ENCODE data around the gene PDSS2.
"Not testable (repeated sequence)": the region's sequence is repeated elsewhere in the genome, so short reads cannot be mapped to it uniquely, and the experiment has no call there.

The PDSS2 gene

GRCh38 chr6:107323133-107323785, 136.1 kb downstream of the PDSS2 start:
- no peaks in the 10 kb centered on the region for H3K27me3 ChIP-seq (ENCODE audit: control insufficient read depth, insufficient read depth, low read length)
- no peaks in the 10 kb centered on the region for H3K9me3 ChIP-seq (ENCODE audit: control insufficient read depth, low read length)
- no peaks in the 10 kb centered on the region for H3K4me1 ChIP-seq (ENCODE audit: control insufficient read depth, insufficient read depth, low read length)
- H3K4me3 ChIP-seq (ENCODE audit: low read length), result no peak overlapping the region
- no peak overlapping the region for H3K9ac ChIP-seq (ENCODE audit: low read length)
- H3K36me3 ChIP-seq (ENCODE audit: control insufficient read depth, insufficient read depth, low read length), result no peaks in the 10 kb centered on the region

GRCh38 chr6:107321793-107322192, 137.6 kb downstream of the PDSS2 start:
- Histone ChIP-seq H3K4me1 (ENCODE audit: control insufficient read depth, insufficient read depth, low read length) (no peaks in the 10 kb centered on the region), H3K4me3 (ENCODE audit: low read length) (no peak overlapping the region), H3K27me3 (ENCODE audit: control insufficient read depth, insufficient read depth, low read length) (no peaks in the 10 kb centered on the region), H3K9me3 (ENCODE audit: control insufficient read depth, low read length) (no peaks in the 10 kb centered on the region), H3K9ac (ENCODE audit: low read length) (no peak overlapping the region), H3K36me3 (ENCODE audit: control insufficient read depth, insufficient read depth, low read length) (no peaks in the 10 kb centered on the region)

GRCh38 chr6:107319906-107320530, 139.3 kb downstream of the PDSS2 start:
- no peak overlapping the region for H3K4me3 ChIP-seq (ENCODE audit: low read length)
- H3K9ac ChIP-seq (ENCODE audit: low read length), result no peak overlapping the region
- H3K36me3 ChIP-seq (ENCODE audit: control insufficient read depth, insufficient read depth, low read length), result no peaks in the 10 kb centered on the region
- no peaks in the 10 kb centered on the region for H3K4me1 ChIP-seq (ENCODE audit: control insufficient read depth, insufficient read depth, low read length)
- H3K27me3 ChIP-seq (ENCODE audit: control insufficient read depth, insufficient read depth, low read length), result no peaks in the 10 kb centered on the region
- no peaks in the 10 kb centered on the region for H3K9me3 ChIP-seq (ENCODE audit: control insufficient read depth, low read length)

- H3K4me1 ChIP-seq (ENCODE audit: control insufficient read depth, insufficient read depth, low read length), result no peaks in the 10 kb centered on the region
These were observed 141.1 kb downstream of the PDSS2 start for GRCh38 chr6:107318100-107318736.

GRCh38 chr6:107315114-107315513, 144.2 kb downstream of the PDSS2 start:
- no peaks in the 10 kb centered on the region for H3K27me3 ChIP-seq (ENCODE audit: control insufficient read depth, insufficient read depth, low read length)
- H3K9me3 ChIP-seq (ENCODE audit: control insufficient read depth, low read length), result no peaks in the 10 kb centered on the region
- no peak overlapping the region for H3K9ac ChIP-seq (ENCODE audit: low read length)
- H3K4me1 ChIP-seq (ENCODE audit: control insufficient read depth, insufficient read depth, low read length), result peaks cover 6% of the 10 kb centered on the region
- no peaks in the 10 kb centered on the region for H3K36me3 ChIP-seq (ENCODE audit: control insufficient read depth, insufficient read depth, low read length)
- H3K4me3 ChIP-seq (ENCODE audit: low read length), result no peak overlapping the region

More at GRCh38 chr6:107318100-107318736, 141.1 kb downstream of the PDSS2 start:
- Histone ChIP-seq H3K9me3 (ENCODE audit: control insufficient read depth, low read length) (no peaks in the 10 kb centered on the region), H3K27me3 (ENCODE audit: control insufficient read depth, insufficient read depth, low read length) (no peaks in the 10 kb centered on the region), H3K4me3 (ENCODE audit: low read length) (no peak overlapping the region), H3K36me3 (ENCODE audit: control insufficient read depth, insufficient read depth, low read length) (no peaks in the 10 kb centered on the region), H3K9ac (ENCODE audit: low read length) (no peak overlapping the region)

- H3K27me3 ChIP-seq (ENCODE audit: control insufficient read depth, insufficient read depth, low read length), result no peaks in the 10 kb centered on the region
- H3K36me3 ChIP-seq (ENCODE audit: control insufficient read depth, insufficient read depth, low read length), result no peaks in the 10 kb centered on the region
- H3K4me1 ChIP-seq (ENCODE audit: control insufficient read depth, insufficient read depth, low read length), result peaks cover 6% of the 10 kb centered on the region
- no peaks in the 10 kb centered on the region for H3K9me3 ChIP-seq (ENCODE audit: control insufficient read depth, low read length)
- H3K4me3 ChIP-seq (ENCODE audit: low read length), result no peak overlapping the region
- no peak overlapping the region for H3K9ac ChIP-seq (ENCODE audit: low read length)
These were observed 144.8 kb downstream of the PDSS2 start for GRCh38 chr6:107314531-107314939.

GRCh38 chr6:107313776-107314175, 145.6 kb downstream of the PDSS2 start:
- peaks cover 6% of the 10 kb centered on the region for H3K4me1 ChIP-seq (ENCODE audit: control insufficient read depth, insufficient read depth, low read length)
- no peaks in the 10 kb centered on the region for H3K36me3 ChIP-seq (ENCODE audit: control insufficient read depth, insufficient read depth, low read length)
- no peak overlapping the region for H3K4me3 ChIP-seq (ENCODE audit: low read length)
- H3K27me3 ChIP-seq (ENCODE audit: control insufficient read depth, insufficient read depth, low read length), result no peaks in the 10 kb centered on the region
- H3K9me3 ChIP-seq (ENCODE audit: control insufficient read depth, low read length), result no peaks in the 10 kb centered on the region
- no peak overlapping the region for H3K9ac ChIP-seq (ENCODE audit: low read length)

- no peaks in the 10 kb centered on the region for H3K9me3 ChIP-seq (ENCODE audit: control insufficient read depth, low read length)
- no peak overlapping the region for H3K9ac ChIP-seq (ENCODE audit: low read length)
- H3K27me3 ChIP-seq (ENCODE audit: control insufficient read depth, insufficient read depth, low read length), result no peaks in the 10 kb centered on the region
- H3K36me3 ChIP-seq (ENCODE audit: control insufficient read depth, insufficient read depth, low read length), result no peaks in the 10 kb centered on the region
- peaks cover 6% of the 10 kb centered on the region for H3K4me1 ChIP-seq (ENCODE audit: control insufficient read depth, insufficient read depth, low read length)
- H3K4me3 ChIP-seq (ENCODE audit: low read length), result no peak overlapping the region
These were observed 149.0 kb downstream of the PDSS2 start for GRCh38 chr6:107310362-107310761.

- Histone ChIP-seq H3K36me3 (ENCODE audit: control insufficient read depth, insufficient read depth, low read length) (no peaks in the 10 kb centered on the region), H3K9me3 (ENCODE audit: control insufficient read depth, low read length) (no peaks in the 10 kb centered on the region), H3K4me1 (ENCODE audit: control insufficient read depth, insufficient read depth, low read length) (peaks cover 6% of the 10 kb centered on the region)
These were observed 150.7 kb downstream of the PDSS2 start for GRCh38 chr6:107308677-107309076.

GRCh38 chr6:107305994-107306393, 153.4 kb downstream of the PDSS2 start:
- H3K4me3 ChIP-seq (ENCODE audit: low read length); H3K27me3 ChIP-seq (ENCODE audit: control insufficient read depth, insufficient read depth, low read length); H3K36me3 ChIP-seq (ENCODE audit: control insufficient read depth, insufficient read depth, low read length); H3K4me1 ChIP-seq (ENCODE audit: control insufficient read depth, insufficient read depth, low read length); H3K9ac ChIP-seq (ENCODE audit: low read length); H3K9me3 ChIP-seq (ENCODE audit: control insufficient read depth, low read length): not testable (repeated sequence)

More at GRCh38 chr6:107308677-107309076, 150.7 kb downstream of the PDSS2 start:
- Histone ChIP-seq H3K4me3 (ENCODE audit: low read length) (no peak overlapping the region), H3K27me3 (ENCODE audit: control insufficient read depth, insufficient read depth, low read length) (no peaks in the 10 kb centered on the region), H3K9ac (ENCODE audit: low read length) (no peak overlapping the region)

- no peak overlapping the region for H3K4me3 ChIP-seq (ENCODE audit: low read length)
- H3K9ac ChIP-seq (ENCODE audit: low read length), result no peak overlapping the region
- H3K27me3 ChIP-seq (ENCODE audit: control insufficient read depth, insufficient read depth, low read length), result no peaks in the 10 kb centered on the region
- H3K36me3 ChIP-seq (ENCODE audit: control insufficient read depth, insufficient read depth, low read length), result no peaks in the 10 kb centered on the region
- H3K4me1 ChIP-seq (ENCODE audit: control insufficient read depth, insufficient read depth, low read length), result no peaks in the 10 kb centered on the region
- H3K9me3 ChIP-seq (ENCODE audit: control insufficient read depth, low read length), result no peaks in the 10 kb centered on the region
These were observed 154.0 kb downstream of the PDSS2 start for GRCh38 chr6:107305391-107305790.

GRCh38 chr6:107304421-107305025, 154.8 kb downstream of the PDSS2 start:
- H3K9me3 ChIP-seq (ENCODE audit: control insufficient read depth, low read length), result no peaks in the 10 kb centered on the region
- H3K4me3 ChIP-seq (ENCODE audit: low read length), result no peak overlapping the region
- H3K27me3 ChIP-seq (ENCODE audit: control insufficient read depth, insufficient read depth, low read length), result no peaks in the 10 kb centered on the region
- no peaks in the 10 kb centered on the region for H3K36me3 ChIP-seq (ENCODE audit: control insufficient read depth, insufficient read depth, low read length)
- H3K4me1 ChIP-seq (ENCODE audit: control insufficient read depth, insufficient read depth, low read length), result no peaks in the 10 kb centered on the region
- no peak overlapping the region for H3K9ac ChIP-seq (ENCODE audit: low read length)
